GM21515 (cell line): ENCODE data around the gene LSM2.
"Not testable (repeated sequence)": the region's sequence is repeated elsewhere in the genome, so short reads cannot be mapped to it uniquely, and the experiment has no call there.

Experiments
- ATAC-seq: cut with Tn5 transposase; IDR thresholded peaks from one replicate; pipeline ENCODE4 v1.9.1; 2021; ENCODE audit not compliant: unreplicated experiment

LSM2 gene

GRCh38 chr6:31799781-31800180, 7.0 kb downstream of the LSM2 start:
- no peak for ATAC-seq

GRCh38 chr6:31797588-31797987, 9.2 kb downstream of the LSM2 start:
- ATAC-seq: no peak

- no peak for ATAC-seq
Measured at GRCh38 chr6:31796993-31797385, 9.8 kb downstream of the LSM2 start.

- ATAC-seq: peak; percentile 64
Measured at GRCh38 chr6:31795616-31796298, 11.0 kb downstream of the LSM2 start, which contains the start of gene VARS1. VARS1 (minus strand) TSS chr6:31795752; CDS start chr6:31795217, 535 bp downstream.

- peak; percentile 4 for ATAC-seq
Measured at GRCh38 chr6:31794866-31795615, 11.7 kb downstream of the LSM2 start.

- ATAC-seq: no peak
Measured at GRCh38 chr6:31794294-31794865, 12.4 kb downstream of the LSM2 start.

GRCh38 chr6:31793927-31794245, 12.9 kb downstream of the LSM2 start:
- ATAC-seq: not testable (repeated sequence)

- no peak for ATAC-seq
Measured at GRCh38 chr6:31792761-31793171, 14.0 kb downstream of the LSM2 start.

- ATAC-seq: no peak
Measured at GRCh38 chr6:31792090-31792374, 14.7 kb downstream of the LSM2 start.

GRCh38 chr6:31791324-31792089, 15.3 kb downstream of the LSM2 start:
- no peak for ATAC-seq

- ATAC-seq: no peak
Measured at GRCh38 chr6:31785475-31785874, 21.3 kb downstream of the LSM2 start.

- ATAC-seq: no peak
Measured at GRCh38 chr6:31784098-31784925, 22.5 kb downstream of the LSM2 start.

GRCh38 chr6:31782126-31782855, 24.5 kb downstream of the LSM2 start:
- no peak for ATAC-seq

- ATAC-seq: no peak
Measured at GRCh38 chr6:31781244-31782125, 25.3 kb downstream of the LSM2 start.

GRCh38 chr6:31780507-31781243, 26.1 kb downstream of the LSM2 start:
- ATAC-seq: no peak

- no peak for ATAC-seq
Measured at GRCh38 chr6:31779908-31780307, 26.9 kb downstream of the LSM2 start.

- ATAC-seq: no peak
Measured at GRCh38 chr6:31778999-31779885, 27.5 kb downstream of the LSM2 start.

GRCh38 chr6:31778193-31778592, 28.6 kb downstream of the LSM2 start:
- no peak for ATAC-seq
